ENCODE results near the gene TRPT1.

Gene TRPT1

DNA sequence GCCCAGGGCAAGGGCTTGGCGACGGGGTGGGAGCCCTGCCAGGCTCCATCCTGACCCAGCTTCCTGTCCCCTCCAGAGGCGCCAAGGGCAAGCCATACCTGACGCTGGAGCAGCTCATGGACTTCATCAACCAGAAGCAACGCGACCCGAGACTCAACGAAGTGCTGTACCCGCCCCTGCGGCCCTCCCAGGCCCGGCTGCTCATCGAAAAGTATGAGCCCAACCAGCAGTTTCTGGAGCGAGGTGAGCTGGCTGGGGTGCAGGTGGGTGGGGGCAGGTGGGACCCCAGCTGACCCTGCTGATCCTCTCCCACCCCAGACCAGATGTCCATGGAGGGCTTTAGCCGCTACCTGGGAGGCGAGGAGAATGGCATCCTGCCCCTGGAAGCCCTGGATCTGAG lies 30.3 kb upstream of the TRPT1 start:
- no peak for ATAC-seq
- TF ChIP-seq SNAI2 (CRISPR knock-in tag; IDR thresholded peaks at IDR 0.05) (no peak), BACH2 (CRISPR knock-in tag; IDR thresholded peaks at IDR 0.05; ENCODE audit: borderline replicate concordance) (no peak), POU6F1 (CRISPR knock-in tag; IDR thresholded peaks at IDR 0.05; ENCODE audit: borderline replicate concordance, low read depth) (no peak), ESRRG (CRISPR knock-in tag; IDR thresholded peaks at IDR 0.05) (no peak), ZFP3 (CRISPR knock-in tag; IDR thresholded peaks at IDR 0.05) (no peak), TCF4 (CRISPR knock-in tag; IDR thresholded peaks at IDR 0.05; ENCODE audit: borderline replicate concordance) (no peak), ZNF70 (CRISPR knock-in tag; IDR thresholded peaks at IDR 0.05) (no peak), ZNF8 (CRISPR knock-in tag; IDR thresholded peaks at IDR 0.05) (no peak), ZNF565 (CRISPR knock-in tag; conservative IDR thresholded peaks at IDR 0.05; ENCODE audit: low read depth) (no peak), ZFP30 (CRISPR knock-in tag; IDR thresholded peaks at IDR 0.05) (no peak), GLIS3 (CRISPR knock-in tag; IDR thresholded peaks at IDR 0.05) (no peak)
- TF ChIP-seq, protein P1, sequence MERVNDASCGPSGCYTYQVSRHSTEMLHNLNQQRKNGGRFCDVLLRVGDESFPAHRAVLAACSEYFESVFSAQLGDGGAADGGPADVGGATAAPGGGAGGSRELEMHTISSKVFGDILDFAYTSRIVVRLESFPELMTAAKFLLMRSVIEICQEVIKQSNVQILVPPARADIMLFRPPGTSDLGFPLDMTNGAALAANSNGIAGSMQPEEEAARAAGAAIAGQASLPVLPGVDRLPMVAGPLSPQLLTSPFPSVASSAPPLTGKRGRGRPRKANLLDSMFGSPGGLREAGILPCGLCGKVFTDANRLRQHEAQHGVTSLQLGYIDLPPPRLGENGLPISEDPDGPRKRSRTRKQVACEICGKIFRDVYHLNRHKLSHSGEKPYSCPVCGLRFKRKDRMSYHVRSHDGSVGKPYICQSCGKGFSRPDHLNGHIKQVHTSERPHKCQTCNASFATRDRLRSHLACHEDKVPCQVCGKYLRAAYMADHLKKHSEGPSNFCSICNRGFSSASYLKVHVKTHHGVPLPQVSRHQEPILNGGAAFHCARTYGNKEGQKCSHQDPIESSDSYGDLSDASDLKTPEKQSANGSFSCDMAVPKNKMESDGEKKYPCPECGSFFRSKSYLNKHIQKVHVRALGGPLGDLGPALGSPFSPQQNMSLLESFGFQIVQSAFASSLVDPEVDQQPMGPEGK (CRISPR knock-in tag; IDR thresholded peaks at IDR 0.05; ENCODE audit: borderline replicate concordance): no peak
- TF ChIP-seq, protein P2, sequence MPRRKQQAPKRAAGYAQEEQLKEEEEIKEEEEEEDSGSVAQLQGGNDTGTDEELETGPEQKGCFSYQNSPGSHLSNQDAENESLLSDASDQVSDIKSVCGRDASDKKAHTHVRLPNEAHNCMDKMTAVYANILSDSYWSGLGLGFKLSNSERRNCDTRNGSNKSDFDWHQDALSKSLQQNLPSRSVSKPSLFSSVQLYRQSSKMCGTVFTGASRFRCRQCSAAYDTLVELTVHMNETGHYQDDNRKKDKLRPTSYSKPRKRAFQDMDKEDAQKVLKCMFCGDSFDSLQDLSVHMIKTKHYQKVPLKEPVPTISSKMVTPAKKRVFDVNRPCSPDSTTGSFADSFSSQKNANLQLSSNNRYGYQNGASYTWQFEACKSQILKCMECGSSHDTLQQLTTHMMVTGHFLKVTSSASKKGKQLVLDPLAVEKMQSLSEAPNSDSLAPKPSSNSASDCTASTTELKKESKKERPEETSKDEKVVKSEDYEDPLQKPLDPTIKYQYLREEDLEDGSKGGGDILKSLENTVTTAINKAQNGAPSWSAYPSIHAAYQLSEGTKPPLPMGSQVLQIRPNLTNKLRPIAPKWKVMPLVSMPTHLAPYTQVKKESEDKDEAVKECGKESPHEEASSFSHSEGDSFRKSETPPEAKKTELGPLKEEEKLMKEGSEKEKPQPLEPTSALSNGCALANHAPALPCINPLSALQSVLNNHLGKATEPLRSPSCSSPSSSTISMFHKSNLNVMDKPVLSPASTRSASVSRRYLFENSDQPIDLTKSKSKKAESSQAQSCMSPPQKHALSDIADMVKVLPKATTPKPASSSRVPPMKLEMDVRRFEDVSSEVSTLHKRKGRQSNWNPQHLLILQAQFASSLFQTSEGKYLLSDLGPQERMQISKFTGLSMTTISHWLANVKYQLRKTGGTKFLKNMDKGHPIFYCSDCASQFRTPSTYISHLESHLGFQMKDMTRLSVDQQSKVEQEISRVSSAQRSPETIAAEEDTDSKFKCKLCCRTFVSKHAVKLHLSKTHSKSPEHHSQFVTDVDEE (CRISPR knock-in tag; IDR thresholded peaks at IDR 0.05): no peak
- TF ChIP-seq, protein P3, sequence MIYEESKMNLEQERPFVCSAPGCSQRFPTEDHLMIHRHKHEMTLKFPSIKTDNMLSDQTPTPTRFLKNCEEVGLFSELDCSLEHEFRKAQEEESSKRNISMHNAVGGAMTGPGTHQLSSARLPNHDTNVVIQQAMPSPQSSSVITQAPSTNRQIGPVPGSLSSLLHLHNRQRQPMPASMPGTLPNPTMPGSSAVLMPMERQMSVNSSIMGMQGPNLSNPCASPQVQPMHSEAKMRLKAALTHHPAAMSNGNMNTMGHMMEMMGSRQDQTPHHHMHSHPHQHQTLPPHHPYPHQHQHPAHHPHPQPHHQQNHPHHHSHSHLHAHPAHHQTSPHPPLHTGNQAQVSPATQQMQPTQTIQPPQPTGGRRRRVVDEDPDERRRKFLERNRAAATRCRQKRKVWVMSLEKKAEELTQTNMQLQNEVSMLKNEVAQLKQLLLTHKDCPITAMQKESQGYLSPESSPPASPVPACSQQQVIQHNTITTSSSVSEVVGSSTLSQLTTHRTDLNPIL (CRISPR knock-in tag; IDR thresholded peaks at IDR 0.05; ENCODE audit: low read depth): no peak

- TF ChIP-seq POU6F1 (CRISPR knock-in tag; IDR thresholded peaks at IDR 0.05; ENCODE audit: borderline replicate concordance, low read depth): no peak
- no peak for ATAC-seq
These were observed 29.4 kb upstream of the TRPT1 start for GRCh38 chr11:64255135-64256128.

- TF ChIP-seq GLIS3 (CRISPR knock-in tag; IDR thresholded peaks at IDR 0.05) (no peak), ZNF8 (CRISPR knock-in tag; IDR thresholded peaks at IDR 0.05) (no peak)
- TF ChIP-seq, protein P3 (CRISPR knock-in tag; IDR thresholded peaks at IDR 0.05; ENCODE audit: low read depth): no peak
These were observed 28.3 kb upstream of the TRPT1 start for GRCh38 chr11:64254326-64254725.

DNA sequence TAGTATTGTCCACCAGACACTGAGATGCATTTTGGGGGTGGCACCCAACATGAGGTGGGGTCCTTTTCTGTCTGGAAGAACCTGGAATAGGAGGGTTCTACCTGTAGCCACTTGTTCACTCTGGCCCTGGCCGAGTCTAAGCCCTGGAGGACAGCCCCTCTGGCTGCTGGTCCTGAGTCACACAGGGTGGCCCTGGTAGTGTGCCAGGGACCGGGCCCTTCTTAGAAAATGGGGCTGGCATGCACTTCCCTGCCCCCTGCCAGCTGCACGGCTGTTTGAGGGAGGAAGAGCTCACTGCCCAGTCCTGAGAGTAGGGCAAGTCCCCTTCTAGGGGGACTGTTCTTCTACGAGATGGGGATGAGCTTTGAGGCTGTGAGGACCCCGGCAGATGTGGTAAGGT lies 27.5 kb upstream of the TRPT1 start:
- no peak for ATAC-seq
- no peak for TF ChIP-seq ARNTL (CRISPR knock-in tag; IDR thresholded peaks at IDR 0.05; ENCODE audit: borderline replicate concordance, low read depth)
- TF ChIP-seq POU6F1 (CRISPR knock-in tag; IDR thresholded peaks at IDR 0.05; ENCODE audit: borderline replicate concordance, low read depth): no peak
- no peak for TF ChIP-seq RARB (CRISPR knock-in tag; IDR thresholded peaks at IDR 0.05)
- no peak for TF ChIP-seq CSDC2 (CRISPR knock-in tag; IDR thresholded peaks at IDR 0.05)
- TF ChIP-seq, protein P2 (CRISPR knock-in tag; IDR thresholded peaks at IDR 0.05): no peak
- TF ChIP-seq ZNF8 (CRISPR knock-in tag; IDR thresholded peaks at IDR 0.05): no peak

More at GRCh38 chr11:64254326-64254725, 28.3 kb upstream of the TRPT1 start:
- ATAC-seq: no peak
